GM19395 (cell line): Measurements from ENCODE around the gene SERINC5.

Experiments
- ATAC-seq: cut with Tn5 transposase; IDR thresholded peaks from one replicate; pipeline ENCODE4 v1.9.1; 2021; ENCODE audit warnings: mild to moderate bottlenecking, moderate library complexity; ENCODE audit not compliant: unreplicated experiment

Gene SERINC5

GRCh38 chr5:80072103-80073073, 183.5 kb downstream of the SERINC5 start:
- ATAC-seq: no peak

- ATAC-seq: no peak
Measured at GRCh38 chr5:80071510-80072021, 184.3 kb downstream of the SERINC5 start.

GRCh38 chr5:80070338-80071056, 185.4 kb downstream of the SERINC5 start:
- peak; percentile 77 for ATAC-seq

- ATAC-seq: peak; percentile 11
Measured at GRCh38 chr5:80069918-80070318, 185.9 kb downstream of the SERINC5 start.

- no peak for ATAC-seq
Measured at GRCh38 chr5:80069251-80069800, 186.5 kb downstream of the SERINC5 start.

- no peak for ATAC-seq
Measured at GRCh38 chr5:80068775-80069174, 187.1 kb downstream of the SERINC5 start.

- ATAC-seq: no peak
Measured at GRCh38 chr5:80068246-80068636, 187.6 kb downstream of the SERINC5 start.

- ATAC-seq: no peak
Measured at GRCh38 chr5:80067531-80068245, 188.2 kb downstream of the SERINC5 start.

GRCh38 chr5:80067016-80067415, 188.8 kb downstream of the SERINC5 start:
- ATAC-seq: no peak

GRCh38 chr5:80064124-80064523, 191.7 kb downstream of the SERINC5 start:
- no peak for ATAC-seq
